Lower leg skin (tissue), 4 donors: ENCODE data around the gene PNPLA2. TPM values are rescaled to one million over a fixed set of nuclear protein-coding genes. Genes with fewer than 3 reads are reported as not detected.
A peak's percentile ranks its signal among the peaks of the same experiment; 100 is the strongest.

Experiments
- DNase-seq, 2 donors: peaks; one replicate each; pipeline ENCODE4 v3.0.0-alpha.2; 2019; ENCODE audit warnings: low spot score in 2 of 2
- H3K4me3 ChIP-seq: fragments of 200-600 bp; sonication (generic); 2 replicates; pipeline ENCODE4 v1.5.1; 2017; ENCODE audit warnings: mild to moderate bottlenecking, low read depth; ENCODE audit not compliant: poor library complexity, severe bottlenecking
- CTCF ChIP-seq, 3 donors: fragments of 450-650 bp; IDR thresholded peaks; one replicate each; pipeline ENCODE4 v1.5.1; 2016; ENCODE audit warnings: antibody characterized with exemption in 3 of 3, mild to moderate bottlenecking in 3 of 3, moderate library complexity in 2 of 3
- POLR2A ChIP-seq, 2 donors: fragments of 450-650 bp; IDR thresholded peaks; one replicate each; pipeline ENCODE4 v1.6.1; 2016 to 2017; ENCODE audit warnings: antibody characterized with exemption in 2 of 2, mild to moderate bottlenecking in 1 of 2, moderate library complexity in 1 of 2
- WGBS, 2 donors: methylation state at CpG; one replicate each; pipeline ENCODE4 v1.1.5; 2018; 5-methylcytosine and 5-hydroxymethylcytosine counted together
- intact Hi-C: fragments of 100-400 bp; cut with DNase I; formaldehyde crosslinking; loops from one replicate; pipeline ENCODE4 v1.15.0; 2023; ENCODE audit warnings: low total_unique reads
- total RNA-seq, 4 donors: library from RNA; depleted of rRNA; stranded (reverse); fragments of >200 nt; gene quantifications; one replicate each; pipeline ENCODE4 v1.1.0, GENCODE V29; 2016

The PNPLA2 gene
- total RNA-seq, 4 donors from 2014 or later: 55.5 to 99.7 (median 72.4) TPM

GRCh38 chr11:796565-797295 lies 22.0 kb upstream of the PNPLA2 start:
- DNase-seq: no peak
- peak overlapping the region; percentile 43 for H3K4me3 ChIP-seq
- 7 to 15% methylated on average over 13 to 15 of the region's 18 CpGs for WGBS, 2 donors
- TF ChIP-seq POLR2A (IDR thresholded peaks at IDR 0.05) (no peak), CTCF (IDR thresholded peaks at IDR 0.05) (no peak)
- intact Hi-C loops: no loop called here

GRCh38 chr11:797296-798092 lies 21.2 kb upstream of the PNPLA2 start:
- no peak for TF ChIP-seq CTCF (IDR thresholded peaks at IDR 0.05)
- TF ChIP-seq POLR2A (IDR thresholded peaks at IDR 0.05): no peak
- intact Hi-C loops: no loop called here
- peak in 1 of 2 donors; percentile 93 for DNase-seq
- peak overlapping the region; percentile 43 for H3K4me3 ChIP-seq
- 0% methylated on average over 21 to 33 of the region's 57 CpGs for WGBS, 2 donors

GRCh38 chr11:798093-798713 lies 20.5 kb upstream of the PNPLA2 start, which contains the start of gene SLC25A22:
SLC25A22 (minus strand) TSS chr11:798281; CDS start chr11:795006, 3,275 bp downstream.
- intact Hi-C loops: no loop called here
- TF ChIP-seq CTCF (IDR thresholded peaks at IDR 0.05) (no peak), POLR2A (IDR thresholded peaks at IDR 0.05) (no peak)
- DNase-seq: peak in 1 of 2 donors; percentile 93
- peak within 1 kb of the TSS; percentile 43 for H3K4me3 ChIP-seq
- 9 to 24% methylated on average over 4 to 25 of the region's 69 CpGs for WGBS, 2 donors

- intact Hi-C loops: no loop called here
- no peak for DNase-seq
- TF ChIP-seq POLR2A (IDR thresholded peaks at IDR 0.05): no peak
- 93 to 95% methylated on average over 16 to 19 of the region's 32 CpGs for WGBS, 2 donors
- no peak overlapping the region for H3K4me3 ChIP-seq
Measured at GRCh38 chr11:799641-800316, 18.9 kb upstream of the PNPLA2 start.

- no peak for DNase-seq
- no peak overlapping the region for H3K4me3 ChIP-seq
- intact Hi-C loops: no loop called here
- 91 to 96% methylated on average over 24 to 30 of the region's 30 CpGs for WGBS, 2 donors
- no peak for TF ChIP-seq CTCF (IDR thresholded peaks at IDR 0.05)
- TF ChIP-seq POLR2A (IDR thresholded peaks at IDR 0.05): no peak
Measured at GRCh38 chr11:800473-800872, 18.2 kb upstream of the PNPLA2 start.
